HCT116 (cell line): Measurements from ENCODE around the gene STARD4. TPM values are rescaled to one million over a fixed set of nuclear protein-coding genes. Genes with fewer than 3 reads are reported as not detected.

Experiments used
- ATAC-seq: fragments of 200-7000 bp; cut with Tn5 transposase; 2 replicates; pipeline ENCODE4 v1.9.1; 2020; ENCODE audit warnings: mild to moderate bottlenecking, moderate library complexity
- BruUV-seq: library from RNA; stranded (reverse); fragments of 400-500 nt; replicated peaks from 2 replicates; lab custom pipeline; 2021; lab: Mats Ljungman, UMichigan
- CTCF ChIA-PET: fragments of 300-600 bp; sonication (Branson Sonifier 250); formaldehyde crosslinking; loops from one replicate; lab custom pipeline; 2021; ENCODE audit warnings: antibody characterized with exemption; lab: Charles Lee
- POLR2A ChIA-PET: fragments of 300-600, 350-600 bp; sonication (Branson Sonifier 250); formaldehyde crosslinking; loops from one replicate; lab custom pipeline; 2021; ENCODE audit warnings: antibody characterized with exemption; lab: Charles Lee
- RAD21 ChIA-PET, 2 experiments: fragments of 300-600 bp; sonication (Branson Sonifier 250); formaldehyde crosslinking; loops; one replicate each; lab custom pipeline; 2023; ENCODE audit warnings: low total read pairs in 2 of 2; ENCODE audit not compliant: uncharacterized antibody in 2 of 2, unreplicated experiment in 2 of 2, low non-redundant PET in 1 of 2; lab: Charles Lee
- DNase-seq: peaks from one replicate; pipeline ENCODE4 v3.0.0-alpha.2; 2010; ENCODE audit warnings: low read depth, low spot score
- H2AFZ ChIP-seq: fragments of 200-600 bp; shearing (Covaris generic), sonication (generic); 2 replicates; pipeline ENCODE4 v1.6.1; 2017; ENCODE audit warnings: low read depth, mixed run types, mixed read lengths, antibody characterized with exemption, low read length; ENCODE audit not compliant: poor library complexity, severe bottlenecking
- H3K27ac ChIP-seq: 2 replicates; pipeline ENCODE4 v1.5.1; 2012; ENCODE audit warnings: low read depth, low read length
- H3K27me3 ChIP-seq: fragments of 200-600 bp; sonication (generic); 2 replicates; pipeline ENCODE4 v1.6.1; 2016; ENCODE audit warnings: mixed run types, low read length, mixed read lengths; ENCODE audit not compliant: insufficient read depth
- H3K36me3 ChIP-seq, 2 experiments: fragments of 200-500 bp in 1 of 2; fragments of 200-600 bp in 1 of 2; sonication (Bioruptor generic) in 1 of 2; sonication (generic) in 1 of 2; 2 replicates each; pipeline versions ENCODE4 v1.5.1 to v1.6.1; 2014 to 2016; ENCODE audit warnings: low read length in 2 of 2, inconsistent platforms in 1 of 2, mixed read lengths in 1 of 2, mixed run types in 1 of 2; ENCODE audit not compliant: insufficient read depth in 2 of 2, control insufficient read depth in 1 of 2
- H3K4me1 ChIP-seq, 2 experiments: fragments of 200-600 bp in 1 of 2; sonication (generic) in 1 of 2; 2 replicates each; pipeline versions ENCODE4 v1.5.1 to v1.6.1; 2012 to 2017; ENCODE audit warnings: low read length in 2 of 2, inconsistent platforms in 1 of 2, mild to moderate bottlenecking in 1 of 2, mixed read lengths in 1 of 2, mixed run types in 1 of 2, moderate library complexity in 1 of 2; ENCODE audit not compliant: insufficient read depth in 2 of 2, control insufficient read depth in 1 of 2
- H3K4me2 ChIP-seq: fragments of 200-600 bp; sonication (generic); 2 replicates; pipeline ENCODE4 v1.6.1; 2017; ENCODE audit warnings: mixed run types, low read length, mixed read lengths
- H3K4me3 ChIP-seq, 2 experiments: fragments of 200-600 bp in 1 of 2; sonication (generic) in 1 of 2; replicated peaks in 1 of 2; 2 replicates each; pipeline ENCODE4 v1.5.1; 2011 to 2016; ENCODE audit warnings: low read length in 2 of 2, control low read depth in 1 of 2, low read depth in 1 of 2, mild to moderate bottlenecking in 1 of 2, mixed read lengths in 1 of 2, mixed run types in 1 of 2
- H3K79me2 ChIP-seq: fragments of 200-600 bp; sonication (generic); 2 replicates; pipeline ENCODE4 v1.6.1; 2017; ENCODE audit warnings: mild to moderate bottlenecking, mixed run types, low read length, moderate library complexity, mixed read lengths; ENCODE audit not compliant: insufficient read depth
- H3K9ac ChIP-seq: fragments of 200-600 bp; sonication (generic); 2 replicates; pipeline ENCODE4 v1.6.1; 2016; ENCODE audit warnings: low read length, mixed read lengths
- H3K9me2 ChIP-seq: fragments of 200-600 bp; sonication (generic), shearing (Covaris generic); 2 replicates; pipeline ENCODE4 v1.6.1; 2017; ENCODE audit warnings: mixed run types, mild to moderate bottlenecking, moderate library complexity; ENCODE audit not compliant: insufficient read depth
- H3K9me3 ChIP-seq, 2 experiments: fragments of 200-500 bp in 1 of 2; fragments of 200-600 bp in 1 of 2; sonication (Bioruptor generic) in 1 of 2; sonication (generic) in 1 of 2; 2 replicates each; pipeline ENCODE4 v1.6.1; 2014 to 2017; ENCODE audit warnings: low read length in 2 of 2, mixed read lengths in 2 of 2, inconsistent platforms in 1 of 2, low read depth in 1 of 2, mild to moderate bottlenecking in 1 of 2, mixed run types in 1 of 2, moderate library complexity in 1 of 2; ENCODE audit not compliant: control insufficient read depth in 1 of 2, insufficient read depth in 1 of 2
- H4K20me1 ChIP-seq: fragments of 200-600 bp; sonication (generic), shearing (Covaris generic); 2 replicates; pipeline ENCODE4 v1.6.1; 2017; ENCODE audit warnings: mixed run types, mild to moderate bottlenecking, moderate library complexity; ENCODE audit not compliant: insufficient read depth
- CBX3 ChIP-seq: IDR thresholded peaks from 2 replicates; pipeline ENCODE4 v1.6.1; 2012; ENCODE audit warnings: low read depth
- EGR1 ChIP-seq: IDR thresholded peaks from 2 replicates; pipeline ENCODE4 v1.6.1; 2012; ENCODE audit warnings: low read depth
- ELF1 ChIP-seq: IDR thresholded peaks from 2 replicates; pipeline ENCODE4 v1.6.1; 2012; ENCODE audit warnings: low read depth, borderline replicate concordance
- POLR2A ChIP-seq: IDR thresholded peaks from 2 replicates; pipeline ENCODE4 v1.7.0; 2011; ENCODE audit warnings: borderline replicate concordance; ENCODE audit not compliant: insufficient read depth, insufficient read length; ENCODE audit errors: extremely low read depth
- RAD21 ChIP-seq: IDR thresholded peaks from 2 replicates; pipeline ENCODE4 v1.6.1; 2012; ENCODE audit warnings: low read depth, mild to moderate bottlenecking
- REST ChIP-seq: IDR thresholded peaks from 2 replicates; pipeline ENCODE4 v1.6.1; 2012; ENCODE audit warnings: low read depth
- SIN3A ChIP-seq: IDR thresholded peaks from 2 replicates; pipeline ENCODE4 v1.6.1; 2012; ENCODE audit warnings: low read depth
- TCF7L2 ChIP-seq: IDR thresholded peaks from 2 replicates; pipeline ENCODE4 v1.7.0; 2011; ENCODE audit warnings: borderline replicate concordance, inconsistent platforms; ENCODE audit not compliant: insufficient read depth, insufficient read length; ENCODE audit errors: extremely low read depth
- ZFX ChIP-seq: fragments of 450-650 bp; IDR thresholded peaks from 2 replicates; pipeline ENCODE4 v1.6.1; 2017
- ZNF274 ChIP-seq: fragments of 200-500 bp; sonication (Bioruptor generic); IDR thresholded peaks from 2 replicates; pipeline ENCODE4 v1.6.1; 2014; ENCODE audit warnings: mild to moderate bottlenecking, low read depth, low read length, inconsistent platforms
- intact Hi-C: fragments of 100-400 bp; cut with micrococcal nuclease; formaldehyde crosslinking; loops from 2 replicates; pipeline ENCODE4 v1.10.0; 2022
- total RNA-seq: library from RNA; stranded (reverse); gene quantifications from one replicate; pipeline ENCODE4 v1.2.1, GENCODE V29; 2021; ENCODE audit not compliant: unreplicated experiment

STARD4 gene
- total RNA-seq, 1 experiment from 2014 or later, result 44.3 TPM

- TF ChIP-seq CBX3 (no peak), RAD21 (no peak), ELF1 (no peak), SIN3A (no peak), POLR2A (no peak), EGR1 (no peak), ZNF274 (no peak), TCF7L2 (no peak)
- Histone ChIP-seq H3K9ac (no peak overlapping the region), H3K27me3 (peaks cover 5% of the 10 kb centered on the region; the same call in 1 of the 2 replicates), H3K4me2 (no peak overlapping the region), H2AFZ (no peak overlapping the region), H3K9me2 (no peaks in the 10 kb centered on the region), H3K36me3 (no peaks in the 10 kb centered on the region), H3K4me1 (no peaks in the 10 kb centered on the region), H4K20me1 (no peaks in the 10 kb centered on the region), H3K4me3 (no peak overlapping the region), H3K79me2 (no peaks in the 10 kb centered on the region), H3K9me3 (no peaks in the 10 kb centered on the region), H3K27ac (no peak overlapping the region)
- DNase-seq (no peak), ATAC-seq (no peak)
- ChIA-PET RAD21 (no interaction called here), POLR2A (no interaction called here), CTCF (no interaction called here)
- BruUV-seq, result no TSS peak
- intact Hi-C loops, result no loop called here
Observed at GRCh38 chr5:111548992-111549649, 36.8 kb upstream of the STARD4 start.

- H2AFZ ChIP-seq, result no peak overlapping the region
- POLR2A ChIA-PET, result no interaction called here
- TF ChIP-seq REST, result no peak
- TF ChIP-seq ZFX, result no peak
- no peak overlapping the region for H3K4me2 ChIP-seq
- H3K9me2 ChIP-seq, result no peaks in the 10 kb centered on the region
- no peak overlapping the region for H3K9ac ChIP-seq
- RAD21 ChIA-PET, result no interaction called here
- H3K27me3 ChIP-seq, result peaks cover 5% of the 10 kb centered on the region; the same call in 1 of the 2 replicates
- H3K9me3 ChIP-seq, result no peaks in the 10 kb centered on the region
- H3K36me3 ChIP-seq, result no peaks in the 10 kb centered on the region
- H3K27ac ChIP-seq, result no peak overlapping the region
- intact Hi-C loops, result no loop called here
- no peaks in the 10 kb centered on the region for H4K20me1 ChIP-seq
- no peak for DNase-seq
- H3K4me3 ChIP-seq, result no peak overlapping the region
- H3K4me1 ChIP-seq, result no peaks in the 10 kb centered on the region
- BruUV-seq, result no TSS peak
- no peak for ATAC-seq
- H3K79me2 ChIP-seq, result no peaks in the 10 kb centered on the region
- CTCF ChIA-PET, result no interaction called here
Observed at GRCh38 chr5:111548348-111548950, 36.1 kb upstream of the STARD4 start.
